Measurements from ENCODE around the gene ELF2.
A peak's percentile ranks its signal among the peaks of the same experiment; 100 is the strongest.
"Not testable (repeated sequence)": the region's sequence is repeated elsewhere in the genome, so short reads cannot be mapped to it uniquely, and the experiment has no call there.

ELF2 gene

DNA sequence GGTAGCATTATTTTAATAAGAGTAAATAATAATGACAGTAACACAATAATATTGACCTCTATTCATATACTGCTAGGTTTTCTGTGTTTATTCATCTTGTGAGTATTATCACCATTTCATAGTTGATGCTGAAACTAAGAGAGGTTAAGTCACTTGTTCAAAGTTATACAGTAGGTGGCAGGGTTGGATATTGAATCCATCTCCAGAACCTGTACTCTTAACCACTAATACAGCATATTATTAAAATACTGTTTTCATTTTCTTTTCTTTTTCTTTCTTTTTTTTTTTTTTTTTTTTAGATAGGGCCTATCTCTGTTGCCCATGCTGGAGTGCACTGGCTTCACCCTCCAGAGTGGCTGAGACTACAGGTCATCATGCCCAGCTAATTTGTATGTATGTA, 7.1 kb upstream of the ELF2 start:
- DNase-seq, result peak; percentile 30

DNA sequence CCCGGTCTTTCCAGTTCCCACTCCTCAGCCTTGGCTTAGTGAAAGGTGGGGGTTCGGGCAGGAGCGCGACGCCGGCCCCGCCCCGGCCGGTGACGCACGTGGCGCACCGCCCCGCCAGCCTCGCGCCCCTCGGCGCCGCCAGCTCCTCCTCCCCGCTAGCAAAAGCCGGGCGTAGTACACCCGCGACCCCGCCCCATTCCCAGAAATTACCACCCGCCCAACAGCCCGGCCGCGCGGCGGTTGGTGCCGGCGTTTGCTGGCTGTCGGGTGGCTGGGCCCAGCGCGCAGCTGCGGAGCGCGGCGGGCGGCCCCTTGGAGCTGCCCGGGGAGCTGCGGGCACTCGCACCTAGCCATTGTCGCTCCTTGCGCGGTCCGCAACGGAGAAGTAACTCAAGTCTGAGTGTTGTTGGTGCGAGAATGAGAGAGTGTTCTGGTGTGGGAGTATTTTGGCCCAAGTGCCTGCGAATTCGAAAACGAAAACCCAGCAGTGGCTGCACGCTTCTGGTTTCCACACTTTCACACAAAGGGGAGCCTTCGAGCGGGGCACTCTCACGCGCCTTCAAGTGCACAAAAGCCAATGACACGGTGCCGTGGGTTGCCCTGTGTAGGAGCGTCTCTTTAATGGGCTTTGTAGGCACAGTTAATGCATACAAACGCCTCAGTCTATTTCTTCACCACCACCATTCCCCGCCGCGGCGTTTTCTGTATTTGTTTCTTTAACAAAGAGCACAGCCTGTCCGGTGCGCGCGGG, 1.0 kb upstream of the ELF2 start:
- peak; percentile 87 for DNase-seq

DNA sequence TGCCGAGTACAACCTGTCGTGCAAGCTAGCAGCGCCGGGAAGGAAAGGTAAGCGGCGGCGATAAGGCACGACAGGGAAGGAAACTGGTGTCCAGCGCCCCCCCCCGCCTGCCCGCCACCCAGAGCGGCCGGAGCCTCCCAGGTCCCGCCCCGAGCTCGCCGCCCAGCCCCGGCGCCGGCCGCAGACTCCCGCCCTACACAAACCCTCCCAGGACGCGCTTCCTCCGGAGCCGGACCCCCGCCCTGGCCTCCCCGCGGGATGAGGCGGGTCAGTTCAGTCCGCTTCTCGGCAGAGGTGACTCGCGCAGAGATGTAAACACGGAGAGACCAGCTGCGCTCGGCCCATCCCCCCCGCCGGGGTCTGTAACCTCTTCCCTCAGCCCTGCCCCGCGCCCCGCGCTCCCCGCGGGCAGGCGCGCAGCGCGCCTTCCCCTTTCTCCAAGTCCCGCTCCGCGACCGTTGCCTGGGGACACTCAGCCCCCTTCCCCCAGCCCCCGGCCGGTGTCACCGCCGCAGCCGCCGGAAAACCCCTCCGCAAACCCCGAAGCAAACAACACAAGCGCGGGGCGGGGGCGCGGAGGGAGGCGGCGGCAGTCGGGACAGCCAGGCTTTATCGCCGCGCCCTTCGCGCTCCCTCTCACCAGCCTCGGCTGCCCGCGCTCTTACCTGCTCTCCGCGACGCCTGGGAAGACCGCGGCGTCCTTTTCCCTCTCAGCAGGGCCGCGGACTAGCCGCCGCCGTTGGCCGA, 543 bp downstream of the ELF2 start:
- DNase-seq, result peak; percentile 64

DNA sequence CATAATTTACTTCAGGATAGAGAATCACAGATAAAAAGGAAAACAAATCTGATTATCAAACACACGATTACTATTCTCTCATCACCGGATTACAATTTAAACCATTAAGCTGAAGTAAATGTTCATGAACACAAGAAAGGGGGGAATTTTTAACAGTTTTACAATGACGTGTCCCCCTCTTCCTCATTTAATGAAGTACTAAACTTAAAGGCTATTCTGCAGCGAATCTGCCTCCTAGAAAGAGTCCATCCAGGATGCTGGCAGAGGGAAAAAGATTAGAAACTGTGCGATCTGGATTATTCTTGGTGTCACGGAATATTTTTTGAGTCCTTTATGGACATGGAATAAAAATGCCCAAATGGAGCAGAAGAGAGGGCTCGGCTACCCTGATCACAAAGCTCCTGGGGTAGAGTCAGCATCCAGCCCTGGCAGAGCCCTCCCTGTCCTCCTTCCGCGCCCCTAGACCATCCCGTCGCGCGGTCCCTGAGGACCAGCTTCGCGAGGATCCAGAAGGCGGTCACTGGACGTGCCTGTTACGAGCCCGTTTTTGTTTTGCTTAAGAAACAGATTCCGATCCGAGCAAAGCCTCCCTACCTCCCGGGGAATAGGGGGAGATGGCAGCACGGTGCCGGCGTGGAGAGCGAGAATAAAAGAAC, 1.2 kb downstream of the ELF2 start:
- DNase-seq, result no peak

DNA sequence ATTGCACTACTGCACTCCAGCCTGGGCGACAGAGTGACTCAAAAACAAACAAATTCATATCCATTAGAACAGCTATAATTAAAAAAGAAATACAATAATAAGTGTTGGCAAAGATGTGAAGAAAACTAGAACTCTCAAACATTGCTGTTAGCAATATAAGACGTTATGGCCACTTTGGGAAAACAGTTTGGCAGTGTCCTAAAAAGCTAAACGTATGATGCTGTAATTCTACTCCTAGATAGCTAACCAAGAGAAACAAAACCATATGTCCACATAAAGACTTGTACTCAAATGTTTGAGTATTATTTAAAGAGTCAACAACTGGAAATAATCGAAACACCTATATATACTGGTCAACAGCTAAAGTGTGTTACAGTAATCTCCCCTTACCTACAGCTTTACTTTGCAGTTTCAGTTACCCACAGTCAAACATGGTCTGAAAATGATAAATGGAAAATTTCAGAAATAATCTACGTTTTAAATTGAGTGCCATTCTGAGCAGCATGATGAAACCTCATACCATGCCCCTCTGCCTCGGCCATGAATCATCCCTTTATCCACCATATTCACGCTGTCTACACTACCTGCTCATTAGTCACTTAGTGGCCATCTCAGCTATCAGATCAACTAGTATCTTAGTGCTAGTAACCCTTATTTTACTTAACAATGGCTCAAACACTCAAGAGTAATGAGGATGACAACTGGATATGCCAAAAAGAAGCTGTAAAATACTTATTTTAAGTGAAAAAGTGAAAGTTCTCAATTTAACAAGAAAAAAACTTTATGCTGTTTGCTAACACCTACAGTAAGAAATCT, 4.9 kb downstream of the ELF2 start:
- DNase-seq, result no peak

DNA sequence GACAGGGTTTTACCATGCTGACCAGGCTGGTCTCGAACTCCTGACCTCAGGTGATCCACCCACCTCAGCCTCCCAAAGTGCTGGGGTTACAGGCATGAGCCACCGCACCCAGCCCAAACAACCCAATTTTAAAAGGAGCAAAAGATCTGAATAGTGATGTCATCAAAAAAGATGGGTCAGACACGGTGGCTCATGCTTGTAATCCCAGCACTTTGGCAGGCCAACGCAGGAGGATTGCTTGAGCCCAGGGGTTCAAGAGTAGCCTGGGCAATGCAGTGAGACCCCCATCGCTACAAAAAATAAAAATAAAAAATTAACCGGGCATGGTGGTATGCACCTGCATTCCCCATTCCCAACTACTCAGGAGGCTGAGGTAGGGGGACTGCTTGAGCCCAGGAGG, 6.1 kb downstream of the ELF2 start:
- no peak for DNase-seq

DNA sequence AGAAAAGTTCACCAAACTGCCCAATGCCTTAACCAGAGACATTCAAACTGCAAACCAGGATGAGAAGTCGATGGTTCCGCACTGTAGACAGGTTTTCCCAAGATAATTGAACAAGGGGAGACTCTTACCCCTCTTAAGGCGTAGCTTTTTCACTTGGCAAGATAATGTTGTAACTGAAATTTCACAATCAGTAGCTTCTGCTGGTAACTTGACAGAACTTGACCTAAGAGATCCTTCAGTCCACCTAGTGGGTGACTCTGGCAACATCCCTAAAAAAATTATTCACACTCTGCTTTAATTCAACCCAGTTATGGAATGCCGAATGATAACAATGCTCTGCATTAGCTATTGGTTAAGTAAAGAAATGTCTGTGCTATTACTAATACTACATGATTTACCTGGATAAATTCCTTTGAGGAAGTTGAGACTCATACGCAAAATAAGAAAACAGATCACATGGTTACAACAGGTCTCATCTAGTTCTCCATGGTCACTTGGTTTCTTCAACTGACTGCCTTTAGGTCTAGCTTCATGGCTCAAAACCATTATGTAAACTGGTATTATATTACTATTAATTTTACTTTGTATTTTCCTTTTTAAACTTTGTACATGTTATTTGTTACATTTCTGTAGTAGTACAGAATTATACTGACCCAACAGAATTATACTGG, 9.1 kb downstream of the ELF2 start:
- DNase-seq, result peak; percentile 66

DNA sequence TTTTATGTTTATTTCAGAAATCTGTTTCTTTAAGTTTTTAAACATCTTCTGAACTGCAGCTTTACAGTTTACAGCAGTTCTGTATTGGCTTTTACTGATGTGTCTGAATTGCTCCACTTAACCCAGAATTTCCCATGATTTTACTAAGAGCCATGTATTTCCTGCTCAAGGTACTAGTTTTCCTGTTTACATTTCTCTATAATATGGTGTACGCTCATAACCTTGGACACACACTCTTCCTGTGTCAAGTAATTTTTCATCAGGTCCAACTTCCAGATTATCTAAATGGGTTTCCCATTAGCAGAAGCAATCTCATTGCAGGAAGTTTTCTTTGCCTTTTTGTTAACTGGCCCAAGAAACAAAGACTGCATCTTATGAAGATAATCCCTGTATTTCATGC, 12.3 kb downstream of the ELF2 start:
- no peak for DNase-seq

DNA sequence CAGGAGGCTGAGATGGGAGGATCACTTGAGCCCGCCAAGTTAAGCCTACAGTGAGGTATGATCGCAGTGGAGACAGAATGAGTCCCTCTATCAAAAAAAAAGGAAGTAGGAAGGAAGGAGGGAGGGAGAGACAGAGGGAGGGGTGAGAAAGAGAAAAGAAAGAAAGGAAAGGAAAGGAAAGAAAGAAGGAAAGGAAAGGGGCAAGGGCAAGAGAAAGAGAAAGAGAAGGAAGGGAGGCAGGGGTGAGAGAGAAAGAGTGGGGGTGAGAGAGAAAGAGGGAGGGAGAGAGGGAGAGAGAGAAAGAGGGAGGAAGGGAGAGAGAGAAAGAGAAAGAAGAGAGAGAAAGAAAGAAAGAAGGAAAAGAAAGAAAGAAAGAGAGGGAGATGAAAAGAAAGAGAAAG, 13.2 kb downstream of the ELF2 start:
- no peak for DNase-seq

DNA sequence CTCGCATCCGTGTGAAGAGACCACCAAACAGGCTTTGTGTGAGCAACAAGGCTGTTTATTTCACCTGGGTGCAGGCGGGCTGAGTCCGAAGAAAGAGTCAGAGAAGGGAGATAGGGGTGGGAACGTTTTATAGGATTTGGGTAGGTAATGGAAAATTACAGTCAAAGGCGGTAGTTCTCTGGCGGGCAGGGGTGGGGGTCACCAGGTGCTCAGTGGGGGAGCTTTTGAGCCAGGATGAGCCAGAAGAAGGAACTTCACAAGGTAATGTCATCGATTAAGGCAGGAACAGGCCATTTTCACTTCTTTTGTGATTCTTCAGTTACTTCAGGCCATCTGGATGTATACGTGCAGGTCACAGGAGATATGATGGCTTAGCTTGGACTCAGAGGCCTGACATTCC, 19.0 kb downstream of the ELF2 start:
- not testable (repeated sequence) for DNase-seq

DNA sequence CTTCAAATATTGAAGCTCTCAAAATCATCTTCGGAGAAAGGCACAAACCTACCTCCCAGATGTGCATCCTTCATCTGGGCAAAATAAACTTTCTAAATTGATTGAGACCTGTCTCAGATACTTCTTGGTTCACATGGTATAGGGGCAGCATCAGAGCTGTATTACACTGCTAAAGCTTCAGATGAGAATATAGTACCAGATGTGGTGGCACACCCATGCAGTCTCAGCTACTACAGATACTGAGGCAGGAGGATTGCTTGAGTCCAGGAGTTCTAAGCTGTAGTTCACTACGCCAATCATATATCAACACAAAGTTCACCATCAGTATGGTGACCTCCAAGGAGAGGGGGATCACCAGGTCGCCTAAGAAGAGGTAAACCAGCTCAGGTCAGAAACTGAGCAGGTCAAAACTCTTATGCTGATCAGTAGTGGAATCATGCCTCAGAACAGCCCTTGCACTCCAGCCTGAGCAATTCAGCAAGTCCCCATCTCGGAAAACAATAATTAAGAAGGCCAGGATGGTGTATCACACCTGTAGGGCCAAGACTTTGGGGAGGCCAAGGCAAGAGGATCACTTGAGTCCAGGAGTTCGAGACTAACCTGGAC, 22.0 kb downstream of the ELF2 start:
- DNase-seq, result no peak

DNA sequence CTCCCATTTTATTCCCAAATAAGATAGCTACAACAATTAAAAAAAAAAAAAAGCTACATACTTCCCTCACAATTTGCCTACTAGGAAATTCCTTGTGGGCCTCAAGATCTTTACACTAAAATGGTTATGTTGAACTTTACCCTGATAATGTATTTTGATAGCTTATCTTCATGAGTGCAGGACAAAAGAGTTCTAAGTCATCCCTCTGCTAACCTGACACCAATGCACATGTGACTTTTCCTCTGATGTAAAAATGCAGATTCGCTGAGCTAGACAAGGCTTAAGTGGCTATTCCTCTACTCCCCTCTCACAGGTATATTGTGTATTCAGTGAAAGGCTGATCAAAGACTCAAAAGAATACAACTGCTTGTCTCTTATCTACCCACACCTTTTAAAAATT, 22.5 kb downstream of the ELF2 start:
- DNase-seq, result no peak

DNA sequence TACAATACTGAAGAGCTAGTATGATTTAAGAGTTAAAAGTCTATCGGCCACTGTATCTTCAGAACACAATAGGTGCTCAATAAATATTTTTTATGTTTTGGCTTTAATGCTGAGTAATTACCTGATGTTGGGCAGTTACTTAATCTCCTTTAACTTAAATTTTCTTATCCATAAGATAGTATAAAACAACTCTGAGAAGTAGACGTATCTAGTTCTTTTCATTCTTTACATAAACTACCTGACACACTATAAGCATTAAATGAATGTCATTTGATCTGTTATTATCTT, 22.9 kb downstream of the ELF2 start:
- DNase-seq, result no peak

DNA sequence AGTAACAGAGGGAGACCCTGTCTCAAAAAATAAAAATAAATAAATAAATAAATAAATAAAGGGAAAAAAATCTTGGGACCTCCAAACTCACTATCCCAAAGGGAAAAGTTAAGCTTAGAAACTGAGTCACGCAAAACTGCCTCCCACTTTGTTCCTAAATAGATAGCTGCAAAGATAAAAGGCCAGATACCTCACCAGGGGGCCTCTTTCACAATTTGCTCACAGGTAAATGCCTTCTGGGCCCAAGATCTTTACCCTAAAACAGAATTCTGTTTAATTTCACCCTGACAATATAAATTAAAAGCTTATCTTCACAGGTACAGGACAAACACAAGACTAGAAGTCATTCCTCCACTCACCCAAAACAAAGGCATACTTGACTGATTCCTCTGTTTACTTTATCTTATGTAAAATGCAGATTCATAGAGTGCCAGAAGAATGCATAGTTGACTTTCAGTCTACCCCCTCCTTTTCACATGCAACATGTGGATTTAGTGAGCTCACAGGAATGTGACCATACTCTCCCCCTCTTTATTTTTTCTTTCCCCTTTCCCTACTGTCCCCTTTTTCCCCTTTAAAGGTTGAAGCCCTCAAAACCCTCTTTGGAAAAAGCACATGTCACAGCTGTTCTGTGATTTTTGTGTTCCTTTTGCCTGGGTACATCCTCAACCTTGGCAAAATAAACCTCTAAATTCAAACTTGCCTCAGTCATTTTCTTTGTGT, 23.4 kb downstream of the ELF2 start:
- no peak for DNase-seq

DNA sequence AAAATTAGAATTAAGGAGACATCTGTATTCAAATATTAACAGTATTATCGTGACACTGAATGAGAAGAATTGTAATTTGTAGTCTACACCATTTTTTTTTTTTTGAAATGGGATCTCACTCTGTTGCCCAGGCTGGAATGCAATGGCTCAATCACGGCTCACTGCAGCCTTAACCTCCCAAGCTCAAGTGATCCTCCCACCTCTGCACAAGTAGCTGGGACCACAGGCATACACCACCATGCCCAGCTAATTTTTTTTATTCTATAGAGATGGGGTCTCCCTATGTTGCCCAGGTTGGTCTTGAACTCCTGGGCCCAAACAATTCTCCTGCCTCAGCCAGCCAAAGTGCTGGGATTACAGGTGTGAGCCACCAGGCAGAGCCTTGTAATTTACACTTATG, 24.8 kb downstream of the ELF2 start:
- no peak for DNase-seq

DNA sequence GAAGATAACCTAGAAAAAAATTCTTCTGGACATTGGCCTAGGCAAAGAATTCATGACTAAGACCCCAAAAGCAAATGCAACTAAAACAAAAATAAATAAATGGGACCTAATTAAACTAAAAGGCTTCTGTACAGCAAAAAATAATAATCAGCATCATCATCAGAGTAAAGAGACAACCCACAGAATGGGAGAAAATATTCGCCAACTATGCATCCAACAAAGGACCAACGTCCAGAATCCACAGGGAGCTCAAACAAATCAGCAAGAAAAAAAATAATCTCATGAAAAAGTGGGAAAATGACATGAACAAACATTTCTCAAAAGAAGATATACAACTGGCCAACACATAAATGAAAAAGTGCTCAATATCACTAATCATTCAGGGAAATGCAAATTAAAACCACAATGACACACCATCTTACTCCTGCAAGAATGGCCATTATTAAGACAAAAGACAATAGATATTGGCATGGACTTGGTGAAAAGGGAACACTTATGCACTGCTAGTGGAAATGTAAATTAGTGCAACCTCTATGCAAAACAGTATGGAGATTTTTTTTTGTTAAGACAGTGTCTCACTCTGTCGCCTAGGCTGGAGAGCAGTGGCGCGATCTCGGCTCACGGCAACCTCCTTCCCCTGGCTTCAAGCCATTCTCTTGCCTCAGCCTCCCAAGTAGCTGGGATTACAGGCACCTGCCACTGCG, 29.9 kb downstream of the ELF2 start:
- DNase-seq, result no peak

DNA sequence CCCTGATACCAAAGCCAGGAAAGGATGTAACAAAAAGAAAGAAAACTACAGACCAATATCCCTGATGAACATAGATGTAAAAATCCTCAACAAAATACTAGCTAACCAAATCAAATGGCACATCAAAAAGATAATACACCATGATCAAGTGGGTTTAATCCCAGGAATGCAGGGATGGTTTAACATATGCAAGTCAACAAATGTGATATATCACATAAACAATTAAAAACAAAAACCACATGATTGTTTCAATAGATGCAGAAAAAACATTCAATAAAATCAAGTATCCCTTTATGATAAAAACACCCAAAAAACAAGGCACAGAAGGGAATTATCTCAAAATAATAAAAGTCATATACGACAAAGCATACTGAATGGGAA, 31.5 kb downstream of the ELF2 start:
- no peak for DNase-seq

DNA sequence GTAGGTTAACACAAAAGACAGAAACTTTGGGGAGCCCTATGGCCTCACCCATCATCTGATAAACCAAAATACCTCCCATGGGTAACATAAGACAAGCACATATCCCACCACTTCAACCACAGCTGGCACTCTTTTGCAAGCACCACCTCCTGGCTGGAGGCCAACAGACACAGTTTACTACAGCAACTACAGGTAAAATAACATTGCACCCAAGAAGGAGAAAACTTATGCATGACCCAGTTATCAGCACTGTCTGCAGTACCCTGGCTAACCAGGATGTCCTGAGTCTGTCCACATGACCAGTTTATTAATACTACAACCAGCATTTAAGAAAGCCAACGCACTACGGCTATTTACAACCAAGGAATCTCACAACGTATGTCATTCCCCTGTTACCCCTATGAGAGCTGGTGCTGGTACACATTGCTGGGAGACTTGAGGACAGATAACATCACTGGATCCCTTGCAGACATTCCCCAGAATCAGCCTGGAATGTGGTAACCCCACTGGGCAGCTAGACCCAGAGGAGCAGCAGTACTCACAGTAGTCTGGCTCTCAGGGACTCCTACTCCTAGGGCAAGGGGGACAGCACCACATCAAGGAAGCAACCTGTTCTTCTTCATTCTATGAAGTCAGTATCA, 32.0 kb downstream of the ELF2 start:
- DNase-seq, result peak; percentile 13

DNA sequence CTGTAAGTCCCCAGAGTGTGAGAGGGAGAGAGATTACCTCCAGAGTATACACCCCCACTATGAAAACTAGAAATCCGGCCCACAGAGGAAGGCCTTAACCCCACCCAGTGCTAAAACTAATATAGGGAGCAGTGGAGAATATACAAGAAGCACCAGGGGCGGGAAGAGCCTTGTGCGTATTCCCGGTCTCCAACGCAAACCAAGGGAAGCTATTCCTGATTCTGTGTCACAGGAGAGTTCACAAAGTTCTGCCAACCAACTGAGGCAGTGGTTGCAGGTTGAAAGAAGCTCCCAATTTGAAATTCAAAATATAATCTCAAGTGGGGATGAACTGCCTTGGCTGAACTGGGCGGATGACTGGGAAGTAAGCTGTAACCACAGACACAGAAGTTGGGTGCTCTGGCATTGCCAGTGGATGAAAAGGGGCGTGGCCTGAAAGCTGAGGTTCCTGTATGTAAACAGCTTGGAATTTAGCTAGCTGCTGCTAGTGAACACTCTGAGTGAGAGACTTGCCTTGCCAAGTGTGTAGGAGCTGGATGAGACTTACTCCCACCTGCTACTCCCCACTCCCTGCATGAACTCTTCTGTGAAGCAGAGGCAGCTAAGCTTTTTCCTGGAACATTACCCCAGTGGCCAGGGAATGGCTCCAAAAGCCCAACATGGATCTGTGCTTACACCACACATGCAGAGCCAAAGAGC, 32.7 kb downstream of the ELF2 start:
- DNase-seq, result peak; percentile 38

DNA sequence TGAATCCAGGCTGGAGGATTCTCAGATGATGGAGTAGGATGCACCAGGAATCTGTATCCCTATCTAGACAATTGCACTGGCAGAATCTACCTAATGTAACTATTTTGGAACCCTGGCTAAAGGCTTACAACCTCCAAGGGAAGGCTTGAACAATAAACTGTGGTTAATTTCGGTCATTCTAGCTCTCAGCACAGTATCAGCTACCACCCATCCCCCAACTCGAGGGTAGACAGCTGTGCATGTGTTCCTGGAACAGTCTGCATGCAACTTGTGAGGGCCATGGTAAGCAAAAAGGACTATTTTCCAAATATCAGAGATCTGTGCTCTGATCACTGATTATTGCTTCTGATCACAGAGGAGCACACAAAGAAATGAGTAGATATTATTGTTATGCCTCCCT, 34.0 kb downstream of the ELF2 start:
- DNase-seq, result no peak

Data from GF-D8 (cell line).